Stimulated activated CD4-positive, alpha-beta T cell treated with anti-CD3 and anti-CD28 coated beads, Interleukin-12 subunit alpha, Interleukin-12 subunit beta, amount 100 ng/mL, for 24 hours (primary cell): ENCODE data around the gene VWCE.
A peak's percentile ranks its signal among the peaks of the same experiment; 100 is the strongest.

Experiments
- DNase-seq, 2 experiments: peaks; one replicate each; pipeline ENCODE4 v3.0.0-alpha.2; 2020; ENCODE audit warnings: low read depth in 2 of 2

Gene VWCE, protein sequence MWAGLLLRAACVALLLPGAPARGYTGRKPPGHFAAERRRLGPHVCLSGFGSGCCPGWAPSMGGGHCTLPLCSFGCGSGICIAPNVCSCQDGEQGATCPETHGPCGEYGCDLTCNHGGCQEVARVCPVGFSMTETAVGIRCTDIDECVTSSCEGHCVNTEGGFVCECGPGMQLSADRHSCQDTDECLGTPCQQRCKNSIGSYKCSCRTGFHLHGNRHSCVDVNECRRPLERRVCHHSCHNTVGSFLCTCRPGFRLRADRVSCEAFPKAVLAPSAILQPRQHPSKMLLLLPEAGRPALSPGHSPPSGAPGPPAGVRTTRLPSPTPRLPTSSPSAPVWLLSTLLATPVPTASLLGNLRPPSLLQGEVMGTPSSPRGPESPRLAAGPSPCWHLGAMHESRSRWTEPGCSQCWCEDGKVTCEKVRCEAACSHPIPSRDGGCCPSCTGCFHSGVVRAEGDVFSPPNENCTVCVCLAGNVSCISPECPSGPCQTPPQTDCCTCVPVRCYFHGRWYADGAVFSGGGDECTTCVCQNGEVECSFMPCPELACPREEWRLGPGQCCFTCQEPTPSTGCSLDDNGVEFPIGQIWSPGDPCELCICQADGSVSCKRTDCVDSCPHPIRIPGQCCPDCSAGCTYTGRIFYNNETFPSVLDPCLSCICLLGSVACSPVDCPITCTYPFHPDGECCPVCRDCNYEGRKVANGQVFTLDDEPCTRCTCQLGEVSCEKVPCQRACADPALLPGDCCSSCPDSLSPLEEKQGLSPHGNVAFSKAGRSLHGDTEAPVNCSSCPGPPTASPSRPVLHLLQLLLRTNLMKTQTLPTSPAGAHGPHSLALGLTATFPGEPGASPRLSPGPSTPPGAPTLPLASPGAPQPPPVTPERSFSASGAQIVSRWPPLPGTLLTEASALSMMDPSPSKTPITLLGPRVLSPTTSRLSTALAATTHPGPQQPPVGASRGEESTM

DNA sequence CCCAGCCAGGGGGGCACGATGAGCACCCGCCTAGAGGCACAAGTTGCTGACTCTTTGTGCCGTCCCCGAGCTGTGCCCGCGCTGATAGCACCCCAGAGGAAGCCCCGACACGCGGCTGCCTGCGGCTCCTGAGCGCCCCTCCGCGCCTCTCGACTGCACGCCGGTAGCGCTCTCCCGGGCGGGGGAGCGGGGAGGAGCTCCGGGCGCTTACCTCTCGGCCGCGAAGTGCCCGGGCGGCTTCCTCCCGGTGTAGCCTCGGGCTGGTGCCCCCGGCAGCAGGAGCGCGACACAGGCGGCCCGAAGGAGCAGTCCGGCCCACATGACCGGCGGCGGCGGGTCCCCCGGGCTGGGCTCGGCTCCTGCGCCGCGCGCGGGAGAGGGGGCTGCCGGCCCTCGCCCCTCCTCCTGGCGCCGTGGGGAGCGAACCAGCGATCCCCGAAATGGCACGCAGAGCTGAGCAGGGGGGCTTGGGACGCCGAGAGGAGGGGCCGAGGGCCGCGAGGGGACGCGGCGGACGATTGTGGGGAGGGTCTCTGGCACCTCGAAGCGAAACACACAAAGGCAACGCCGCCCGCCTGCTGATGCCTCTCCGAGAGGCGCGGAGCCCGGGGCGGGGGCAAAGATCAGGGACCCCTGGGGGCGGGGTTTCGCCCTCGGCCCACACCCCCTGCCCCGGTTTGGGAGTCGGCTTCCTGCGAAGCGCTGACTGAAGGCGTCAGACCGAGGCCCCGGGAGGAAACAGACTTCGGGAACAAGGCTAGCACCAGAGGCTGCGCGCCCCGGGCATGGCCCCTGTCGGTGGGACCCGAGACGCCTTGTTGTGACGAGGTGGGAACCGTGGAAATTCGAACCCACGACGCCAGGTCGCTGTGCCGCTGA, at the start of gene VWCE:
Gene VWCE, minus strand, starts transcription at position 600 of the 879 bp plus-strand sequence. Its CDS starts 279 bp downstream, at position 321.
- DNase-seq, result peak; percentile 62 to 69

DNA sequence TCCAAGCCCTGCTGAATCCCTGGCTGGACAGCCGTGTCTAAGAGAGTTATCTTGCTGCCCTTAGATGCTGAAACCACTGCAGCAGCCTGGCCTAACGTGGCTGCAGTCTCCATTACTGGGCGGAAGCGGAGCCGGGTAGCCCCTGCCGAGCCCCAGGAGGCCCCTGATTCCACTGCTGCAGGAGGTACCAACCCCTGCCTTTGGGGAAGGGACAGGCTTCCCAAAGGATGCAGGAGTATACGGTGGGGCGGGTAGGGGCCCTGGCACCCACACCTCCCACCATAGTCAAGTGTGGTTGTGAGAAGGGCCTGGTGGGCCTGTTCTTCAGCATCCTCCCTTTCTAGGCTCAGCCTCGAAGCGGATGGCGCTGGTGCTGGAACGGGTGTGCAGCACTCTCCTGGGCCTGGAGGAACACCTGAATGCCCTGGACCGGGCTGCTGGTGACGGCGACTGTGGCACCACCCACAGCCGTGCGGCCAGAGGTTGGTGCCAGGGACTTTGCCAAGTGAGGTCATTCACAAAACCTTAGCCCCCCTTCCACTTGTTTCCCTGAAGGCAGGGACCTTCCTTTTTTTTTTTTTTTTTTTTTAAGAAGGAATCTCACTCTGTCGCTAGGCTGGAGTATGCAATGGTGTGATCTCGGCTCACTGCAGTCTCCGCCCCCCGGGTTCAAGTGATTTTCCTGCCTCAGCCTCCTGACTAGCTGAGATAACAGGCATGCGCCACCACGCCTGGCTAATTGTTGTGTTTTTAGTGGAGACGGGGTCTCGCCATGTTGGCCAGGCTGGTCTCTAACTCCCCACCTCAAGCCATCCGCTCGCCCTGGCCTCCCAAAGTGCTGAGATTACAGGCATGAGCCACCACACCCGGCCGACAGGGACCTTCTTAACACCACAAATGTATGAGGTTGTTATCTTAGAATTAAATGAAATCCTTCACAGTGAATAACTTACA, 49.0 kb upstream of the VWCE start:
- DNase-seq, result no peak

DNA sequence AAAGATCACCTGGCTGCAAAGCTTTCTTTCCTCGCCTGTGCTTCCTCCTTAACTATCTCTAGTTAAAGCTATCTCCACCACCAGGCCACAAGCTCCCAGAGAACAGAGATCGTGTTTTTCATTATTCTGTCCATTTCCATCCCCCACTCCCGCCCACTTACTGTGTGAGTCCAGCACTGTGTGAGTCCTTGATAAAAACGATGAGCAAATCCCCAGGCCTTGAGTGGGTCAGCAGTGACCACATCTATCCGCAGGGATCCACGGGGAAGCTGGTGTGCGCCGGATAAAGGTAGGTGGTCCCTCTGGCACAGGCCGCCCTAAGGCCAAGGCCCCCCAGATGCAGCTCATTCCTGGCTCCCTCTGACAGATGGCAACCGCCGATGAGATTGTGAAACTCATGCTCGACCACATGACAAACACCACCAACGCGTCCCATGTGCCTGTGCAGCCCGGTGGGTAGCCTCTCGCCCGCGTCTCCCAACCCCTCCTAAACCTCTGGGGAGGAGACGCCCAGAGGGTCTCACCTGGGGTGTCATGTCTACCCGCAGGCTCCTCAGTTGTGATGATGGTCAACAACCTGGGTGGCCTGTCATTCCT, 47.2 kb upstream of the VWCE start:
- no peak for DNase-seq

DNA sequence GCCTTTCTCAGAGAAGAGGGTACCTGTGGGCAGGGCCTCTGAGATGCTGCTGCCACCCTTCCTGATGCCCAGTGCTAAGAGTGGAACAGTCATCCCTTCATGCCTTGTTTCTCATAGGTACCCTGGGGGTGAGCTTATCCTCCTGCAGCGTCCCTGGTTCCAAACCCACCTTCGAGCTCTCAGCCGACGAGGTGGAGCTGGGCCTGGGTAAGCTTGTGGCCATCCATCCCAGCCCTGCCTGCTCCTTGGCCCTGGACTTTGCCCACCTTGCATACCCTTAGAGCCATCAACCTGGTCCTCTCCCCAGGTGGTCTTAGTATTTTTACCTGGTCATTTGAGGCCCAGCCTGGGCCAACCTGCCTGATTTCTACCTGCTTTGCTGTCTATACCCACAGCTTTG, 46.6 kb upstream of the VWCE start:
- DNase-seq, result no peak

DNA sequence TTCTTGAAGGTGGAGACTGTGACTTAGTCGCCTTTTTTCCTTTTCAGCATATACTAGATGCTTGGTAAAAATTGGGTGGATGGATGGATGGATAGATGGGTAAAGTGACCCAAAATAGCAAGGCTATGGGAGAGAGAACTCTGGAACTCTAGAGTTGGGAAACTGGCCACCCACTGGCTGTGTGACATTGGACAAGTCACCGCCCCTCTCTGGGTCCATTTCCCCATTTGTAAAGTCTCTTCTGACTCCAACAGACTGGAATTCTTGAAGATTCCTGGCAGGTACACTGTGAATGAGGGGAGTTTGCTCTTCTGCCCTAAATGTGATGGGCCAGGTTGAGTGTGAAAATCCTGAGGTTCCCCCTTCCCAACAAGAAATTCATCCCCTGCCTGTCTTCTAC, 45.9 kb upstream of the VWCE start:
- DNase-seq, result no peak

DNA sequence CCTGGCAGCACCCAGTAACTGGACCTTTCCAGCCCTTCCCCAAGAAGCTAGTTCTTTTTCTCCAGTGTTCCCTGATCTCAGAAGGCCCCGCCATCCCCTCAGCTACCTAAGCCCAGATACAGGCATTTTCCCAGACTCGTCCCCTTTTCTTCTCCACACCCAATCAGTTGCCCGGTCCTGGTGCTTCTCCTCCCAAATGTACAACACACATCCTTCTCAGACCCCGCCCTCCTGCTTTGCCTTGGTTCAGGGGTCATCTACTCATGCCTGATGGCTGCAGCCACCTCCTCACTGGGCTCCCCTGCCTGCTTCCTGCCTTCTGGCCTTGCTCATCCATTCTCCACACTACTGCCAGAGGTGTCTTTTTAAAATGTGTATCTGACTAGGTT, 44.4 kb upstream of the VWCE start:
- no peak for DNase-seq

DNA sequence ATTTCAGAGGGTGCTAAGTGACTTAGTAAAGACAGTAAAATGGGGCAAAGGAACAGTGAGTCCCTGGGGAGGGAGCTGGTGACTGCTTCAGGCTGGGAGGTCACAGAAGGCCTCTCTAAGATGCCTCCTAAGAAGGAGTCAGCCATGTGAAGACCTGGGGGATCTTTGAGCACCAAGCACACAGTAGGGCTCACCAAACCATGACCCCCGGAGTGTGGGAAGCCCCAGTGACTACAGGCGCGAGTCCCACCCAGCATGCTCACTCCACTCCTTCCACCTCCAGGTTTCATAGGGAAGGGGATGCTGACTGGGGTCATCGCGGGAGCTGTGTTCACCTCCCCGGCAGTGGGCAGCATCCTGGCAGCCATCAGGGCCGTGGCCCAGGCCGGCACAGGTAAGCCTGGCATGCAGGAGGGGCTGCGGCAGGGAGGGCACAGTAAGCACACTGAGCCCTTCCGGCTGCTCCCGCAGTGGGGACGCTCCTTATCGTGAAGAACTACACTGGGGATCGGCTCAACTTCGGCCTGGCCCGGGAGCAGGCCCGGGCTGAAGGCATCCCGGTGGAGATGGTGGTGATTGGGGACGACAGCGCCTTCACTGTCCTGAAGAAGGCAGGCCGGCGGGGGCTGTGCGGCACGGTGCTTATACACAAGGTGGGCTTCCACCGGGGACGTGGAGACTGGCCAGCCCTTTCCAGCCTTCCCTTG, 43.8 kb upstream of the VWCE start:
- DNase-seq, result no peak

DNA sequence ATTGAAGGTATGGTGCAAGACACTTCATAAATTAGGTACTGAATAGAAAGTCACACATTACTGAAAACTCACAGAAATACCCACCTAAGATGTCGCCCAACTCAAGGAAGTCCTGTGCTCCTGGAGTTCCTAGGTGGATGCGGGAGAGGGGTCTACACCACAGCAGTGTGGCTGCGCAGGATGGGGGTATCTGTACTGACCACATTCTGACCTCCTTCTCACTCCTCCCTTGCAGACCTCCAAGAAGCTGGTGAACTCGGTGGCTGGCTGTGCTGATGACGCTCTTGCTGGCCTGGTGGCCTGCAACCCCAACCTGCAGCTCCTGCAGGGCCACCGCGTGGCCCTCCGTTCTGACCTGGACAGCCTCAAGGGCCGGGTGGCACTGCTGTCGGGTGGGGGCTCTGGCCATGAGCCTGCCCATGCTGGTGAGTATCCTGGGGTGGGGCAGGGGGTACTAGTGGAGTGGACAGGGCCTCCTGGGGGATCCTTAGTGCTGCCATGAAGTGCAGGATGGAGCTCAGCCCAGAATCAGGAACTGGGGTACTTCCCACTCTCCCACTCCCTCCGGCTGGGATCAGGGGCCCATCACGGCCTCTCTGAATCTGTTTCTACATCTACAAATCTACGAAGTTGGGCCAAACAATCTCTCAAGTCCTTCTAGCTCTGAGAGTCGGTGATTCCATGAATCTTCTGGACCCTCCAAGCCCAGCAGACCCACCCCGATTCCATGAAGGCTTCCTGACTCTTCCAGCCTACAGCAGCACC, 42.8 kb upstream of the VWCE start:
- DNase-seq, result no peak

DNA sequence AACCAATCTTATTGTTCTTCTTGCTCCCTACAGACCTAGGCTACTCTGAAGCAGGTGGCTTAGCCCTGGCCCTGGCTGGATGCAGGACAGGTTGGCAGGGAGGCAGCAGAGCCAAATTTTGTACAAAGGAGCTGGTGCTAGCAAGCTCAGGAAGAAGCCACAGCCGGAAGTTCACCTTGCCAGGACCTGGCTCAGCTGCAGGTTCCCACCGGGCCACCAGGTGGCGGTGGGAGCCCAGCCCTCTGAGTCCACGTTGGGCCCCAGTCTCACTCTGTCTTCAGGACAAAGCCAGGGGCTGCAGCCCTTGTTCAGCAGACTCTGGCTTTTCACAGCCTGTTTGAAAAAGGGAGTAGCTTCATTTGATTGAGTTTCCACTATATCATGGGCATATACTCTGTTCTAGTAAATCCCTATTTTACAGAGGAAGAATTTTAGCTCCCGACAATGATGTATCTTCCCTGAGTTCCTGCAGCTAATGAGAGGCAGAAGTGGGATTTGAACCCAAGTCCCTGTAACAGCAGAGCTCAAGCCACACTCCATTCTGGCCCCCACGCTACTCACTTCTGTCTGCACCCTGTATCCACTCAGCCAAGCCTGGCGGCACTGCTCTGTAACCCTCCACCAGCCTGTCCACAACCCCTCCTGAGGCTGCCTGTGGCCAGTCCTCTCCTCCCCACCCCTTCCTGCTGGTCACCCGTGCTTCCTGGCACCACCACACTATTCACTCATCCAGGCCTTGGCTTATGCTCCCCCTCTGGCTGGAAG, 41.2 kb upstream of the VWCE start:
- peak; percentile 63 to 71 for DNase-seq

DNA sequence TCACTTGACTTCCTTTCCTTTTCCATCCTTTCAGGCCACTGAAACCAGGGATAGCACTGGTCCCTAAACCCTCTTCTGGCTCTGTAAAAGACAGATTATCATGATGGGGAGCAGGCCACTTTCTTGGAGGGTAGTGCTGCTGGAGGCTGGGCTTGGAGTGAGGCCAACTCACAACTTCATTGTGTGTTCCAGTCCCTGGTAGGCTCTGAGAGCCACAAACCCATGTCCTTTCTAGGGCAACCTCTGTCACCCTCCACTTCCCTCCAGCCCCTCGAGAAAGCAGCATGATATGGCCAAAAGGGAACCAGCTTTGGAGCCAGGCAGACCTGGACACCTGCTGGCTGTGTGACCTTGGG, 40.2 kb upstream of the VWCE start:
- no peak for DNase-seq

DNA sequence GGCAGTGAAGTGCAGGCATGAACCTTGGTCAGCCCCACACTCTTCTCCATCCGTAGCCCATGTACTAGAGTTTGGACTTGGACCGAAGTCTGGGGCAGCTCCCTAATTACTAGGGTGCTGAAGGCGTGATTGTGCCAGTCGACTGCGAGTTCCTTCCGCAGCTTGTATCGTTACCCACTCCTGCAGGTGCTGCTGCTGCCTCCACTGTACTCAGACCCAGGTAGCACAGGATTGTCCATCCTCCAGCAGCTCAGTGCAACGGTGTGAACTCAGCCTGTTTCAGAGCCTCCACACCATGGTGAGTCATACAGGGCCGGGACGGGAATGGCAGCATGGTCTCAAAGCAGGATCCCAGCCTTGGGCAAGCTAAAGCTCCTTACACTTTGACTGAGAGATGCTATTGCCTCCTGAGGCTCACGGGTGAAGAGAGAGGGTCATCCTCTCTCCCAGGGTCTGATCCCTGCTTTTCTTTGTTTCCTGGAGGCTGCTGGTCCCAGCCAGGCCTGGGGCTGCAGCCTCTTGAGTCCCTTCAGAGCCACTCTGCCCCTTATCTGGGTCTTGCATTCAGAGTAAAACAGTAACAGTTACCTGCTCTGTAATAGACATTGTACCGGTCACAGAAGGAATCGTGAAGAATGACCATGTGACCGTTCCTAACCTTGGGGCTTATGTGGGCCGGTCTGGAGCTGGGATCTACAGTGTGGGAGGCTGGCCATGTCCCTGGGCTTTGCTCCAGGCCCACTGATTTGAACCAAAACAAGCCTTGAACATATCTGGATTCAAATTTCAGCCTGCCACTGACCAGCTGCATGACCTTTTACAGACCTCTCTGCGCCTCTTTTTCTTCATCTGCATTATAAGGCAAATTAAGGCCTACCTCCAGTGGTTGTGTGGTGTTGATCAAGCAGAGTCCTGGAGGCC, 39.6 kb upstream of the VWCE start:
- DNase-seq, result no peak

DNA sequence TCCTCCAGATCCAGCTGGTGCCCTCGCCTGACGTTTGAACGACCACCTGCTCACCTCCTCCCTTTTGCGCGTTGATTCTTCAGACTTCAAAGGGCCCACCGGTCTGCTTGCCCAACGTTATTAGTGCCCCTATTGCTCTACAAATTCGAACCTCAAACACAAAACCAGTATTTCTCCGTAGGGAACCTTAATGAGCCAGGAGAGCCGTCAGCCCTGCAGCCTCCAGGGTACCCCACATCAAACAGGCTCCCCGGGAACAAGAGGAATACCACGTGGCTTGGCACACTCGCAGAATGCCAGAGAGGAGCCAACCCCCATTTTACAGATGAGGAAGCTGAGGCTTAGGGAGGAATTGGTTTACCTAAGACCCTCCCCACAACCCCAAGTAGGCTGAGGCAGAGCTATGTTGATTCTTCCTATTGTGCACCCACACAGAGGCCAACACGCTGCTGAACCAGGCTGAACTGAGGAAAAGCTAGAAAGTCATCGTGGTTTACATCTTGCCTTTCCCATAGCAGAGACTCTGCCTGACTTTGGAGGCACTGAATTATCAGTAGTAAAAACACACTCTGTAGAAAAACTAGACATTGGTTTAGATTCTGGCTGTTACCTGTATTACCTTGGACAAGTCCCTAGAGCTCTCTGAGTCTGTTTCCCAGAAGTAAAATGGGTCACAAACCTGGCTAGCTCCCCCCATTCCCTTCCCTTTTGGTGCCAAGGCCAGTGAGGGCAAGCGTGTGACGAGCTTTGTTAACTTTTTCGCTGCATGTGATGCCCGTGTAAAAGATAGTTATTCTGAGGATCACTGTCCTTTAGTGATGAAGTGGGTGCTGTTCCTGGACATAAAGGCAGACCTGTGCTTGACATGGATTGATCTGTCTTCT, 38.7 kb upstream of the VWCE start:
- DNase-seq, result peak in 1 of 2 experiments; percentile 12

DNA sequence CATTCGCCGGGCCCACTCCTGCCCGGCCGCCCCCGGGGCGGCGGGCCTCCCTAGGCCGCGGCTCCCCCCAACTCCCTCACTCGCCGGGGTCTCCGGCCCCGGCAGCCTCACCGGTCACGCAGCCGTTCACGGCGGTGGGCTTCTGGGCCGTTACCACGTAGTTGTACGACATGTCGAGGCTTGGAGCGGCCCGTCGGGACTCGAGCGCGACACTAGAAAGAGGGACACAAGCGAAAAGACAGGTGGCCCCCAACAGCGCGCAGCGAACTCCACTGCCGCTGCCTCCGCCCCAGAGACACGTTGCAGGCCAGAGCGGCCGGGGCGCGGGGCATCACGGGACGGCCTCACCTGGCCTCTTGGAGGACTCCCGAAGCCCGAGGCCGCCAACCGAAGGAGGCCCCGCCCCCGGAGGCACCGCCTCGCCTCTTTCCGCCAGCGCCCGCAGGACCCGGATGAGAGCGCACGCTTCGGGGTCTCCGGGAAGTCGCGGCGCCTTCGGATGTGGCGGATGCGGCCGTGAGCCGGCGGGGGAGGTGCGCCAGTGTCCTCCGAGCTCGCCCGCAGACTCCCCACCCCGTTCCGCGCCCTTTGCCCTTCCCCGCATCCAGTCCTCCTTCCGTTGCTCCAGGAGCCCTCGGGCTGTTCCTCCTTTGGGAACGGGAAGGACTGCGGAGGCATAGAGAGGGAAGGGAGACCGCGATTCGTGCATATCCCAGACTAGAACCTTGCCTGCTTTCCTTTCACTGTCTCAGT, 37.9 kb upstream of the VWCE start, which contains the start of the genes DDB1 and TKFC:
Gene DDB1, minus strand, starts transcription at position 309 of the 753 bp plus-strand sequence. Its CDS starts 137 bp downstream, at position 172.
Gene TKFC, plus strand, starts transcription at position 432 of the 753 bp plus-strand sequence. CDS start 1,501 bp downstream, outside the sequence.
- DNase-seq, result peak; percentile 93 to 96

DNA sequence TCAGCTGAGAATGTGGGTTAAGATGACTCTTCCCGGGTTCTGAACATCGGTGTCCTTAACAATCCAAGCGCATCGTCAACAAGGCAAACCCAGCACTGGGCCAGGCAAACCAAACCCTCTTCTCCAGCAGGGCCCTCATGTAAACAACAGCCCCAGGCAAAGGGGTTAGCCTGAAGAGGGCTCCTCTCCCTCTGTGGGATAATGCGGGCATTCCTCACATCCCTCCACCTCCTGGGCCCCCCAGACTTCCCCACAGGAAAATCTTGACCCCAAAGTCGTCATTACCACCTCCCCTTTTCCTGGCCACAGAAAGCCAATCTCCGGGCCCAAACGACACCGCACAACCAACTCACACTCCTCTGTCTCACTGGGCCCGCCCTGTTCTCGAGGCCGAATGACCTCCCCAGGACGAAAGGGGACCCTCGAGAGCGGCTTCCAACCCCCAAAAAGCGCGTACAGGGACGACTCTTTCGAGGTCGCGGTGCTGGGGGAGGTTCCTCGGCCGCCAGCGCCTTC, 37.2 kb upstream of the VWCE start:
- DNase-seq, result no peak

DNA sequence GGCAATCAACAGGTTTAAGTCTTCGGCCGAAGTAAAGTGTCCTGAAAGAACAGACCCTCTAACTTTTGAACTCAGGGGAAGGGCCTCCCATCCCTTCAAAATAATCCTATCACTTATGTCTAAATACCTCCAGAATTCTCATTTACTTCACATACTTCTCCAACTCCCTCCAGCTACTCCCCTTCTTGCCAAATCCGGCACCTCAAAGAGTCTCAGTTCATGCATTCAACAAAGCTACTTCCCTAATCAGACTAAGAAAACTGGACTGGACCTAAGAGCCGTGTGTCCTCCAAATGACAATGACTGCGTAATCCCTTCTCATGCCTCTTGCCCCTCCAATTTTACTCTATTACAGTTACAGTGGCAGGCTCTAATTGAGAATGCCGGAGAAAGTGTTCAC, 36.5 kb upstream of the VWCE start:
- DNase-seq, result no peak
